ENCODE results near the gene AGBL3. TPM values are rescaled to one million over a fixed set of nuclear protein-coding genes. Genes with fewer than 3 reads are reported as not detected.

Gene AGBL3
- total and polyA plus RNA-seq, 9 of the 15 experiments (the other 6 are each of a cell fraction or from before 2014, with no cell fraction given), result 0.54 to 2.9 (median 1.7) TPM

GRCh38 chr7:135094472-135095237 lies 108.3 kb downstream of the AGBL3 start (continued):
- no peak for TF ChIP-seq HMBOX1 (IDR thresholded peaks at IDR 0.05)

- Histone ChIP-seq H2AFZ (ENCODE audit: low read depth, low read length) (no peak overlapping the region), H3K27ac (ENCODE audit: extremely low read depth, low read depth, low read length) (no peak overlapping the region), H3K9ac (ENCODE audit: insufficient read depth in 1 of 2, low read depth in 2 of 2, low read length in 2 of 2) (no peak overlapping the region), H4K20me1 (replicated peaks; ENCODE audit: control insufficient read depth, insufficient read depth, low read length) (no peaks in the 10 kb centered on the region), H3K4me1 (replicated peaks in 1 of 2; ENCODE audit: control insufficient read depth in 2 of 2, insufficient read depth in 2 of 2, low read length in 2 of 2) (no peaks in the 10 kb centered on the region), H3K4me2 (ENCODE audit: insufficient read depth, low read length) (no peak overlapping the region), H3K4me3 (no peak overlapping the region), H3K27me3 (ENCODE audit: control insufficient read depth in 2 of 2, insufficient read depth in 2 of 2, low read length in 2 of 2) (no peaks in the 10 kb centered on the region), H3K36me3 (ENCODE audit: control insufficient read depth, insufficient read depth, low read length) (no peaks in the 10 kb centered on the region), H3K79me2 (ENCODE audit: control insufficient read depth, insufficient read depth, low read length) (no peaks in the 10 kb centered on the region), H3K9me1 (ENCODE audit: control insufficient read depth, insufficient read depth, low read length) (no peaks in the 10 kb centered on the region), H3K9me3 (replicated peaks; ENCODE audit: control insufficient read depth, insufficient read depth, low read depth, low read length) (no peaks in the 10 kb centered on the region)
- WGBS (ENCODE audit: insufficient coverage, low coverage, missing lambda C conversion rate), result 0% methylated on average over 1 of the region's 1 CpG
- CTCF ChIA-PET (ENCODE audit: low intra/inter-chr PET ratio), result no interaction called here
- POLR2A ChIA-PET, result no interaction called here
- no TSS peak for BruUV-seq (replicated peaks)
- FAIRE-seq, result no peak
- DNase-seq (ENCODE audit: extremely low read depth in 1 of 4, low spot score in 3 of 4), result no peak
- ATAC-seq, result no peak
- intact Hi-C loops (cut with micrococcal nuclease), result no loop called here
- TF ChIP-seq ZZZ3 (IDR thresholded peaks at IDR 0.05), result no peak
- no peak for TF ChIP-seq ZNF717 (CRISPR knock-in tag; IDR thresholded peaks at IDR 0.05)
- TF ChIP-seq ZEB2 (IDR thresholded peaks at IDR 0.05), result no peak
- TF ChIP-seq ZNF395 (CRISPR knock-in tag; IDR thresholded peaks at IDR 0.05), result no peak
- no peak for TF ChIP-seq ZNF76 (CRISPR knock-in tag; IDR thresholded peaks at IDR 0.05; ENCODE audit: borderline replicate concordance)
- in situ Hi-C loops (cut with MboI), result no loop called here
Observed at GRCh38 chr7:135095450-135095849, 109.1 kb downstream of the AGBL3 start.
